Mesenchymal stem cell (in vitro differentiated cells and primary cell): Measurements from ENCODE around the gene PGLYRP2.

ENCODE experiments used
- DNase-seq: peaks from one replicate; pipeline ENCODE4 v3.0.0-alpha.2; 2013
- H2AFZ ChIP-seq: one replicate; pipeline ENCODE4 v1.6.1; 2013; ENCODE audit warnings: low read depth, mild to moderate bottlenecking, control low read depth, inconsistent platforms, low read length, moderate library complexity
- H2AK5ac ChIP-seq: 2 replicates; pipeline ENCODE4 v1.6.1; 2013; ENCODE audit warnings: low read length, moderate library complexity, mild to moderate bottlenecking, inconsistent platforms; ENCODE audit not compliant: severe bottlenecking
- H2BK120ac ChIP-seq: one replicate; pipeline ENCODE4 v1.6.1; 2013; ENCODE audit warnings: low read depth, mild to moderate bottlenecking, inconsistent platforms, low read length, moderate library complexity
- H2BK12ac ChIP-seq, 2 experiments: one replicate each; pipeline ENCODE4 v1.6.1; 2013; ENCODE audit warnings: inconsistent platforms in 2 of 2, low read length in 2 of 2, mild to moderate bottlenecking in 2 of 2, moderate library complexity in 2 of 2, control low read depth in 1 of 2
- H2BK15ac ChIP-seq: one replicate; pipeline ENCODE4 v1.6.1; 2013; ENCODE audit warnings: mild to moderate bottlenecking, low read depth, inconsistent platforms; ENCODE audit not compliant: poor library complexity, severe bottlenecking
- H2BK5ac ChIP-seq: 2 replicates; pipeline ENCODE4 v1.6.1; 2013; ENCODE audit warnings: low read depth, mild to moderate bottlenecking, low read length, control low read depth, inconsistent platforms; ENCODE audit not compliant: poor library complexity, severe bottlenecking
- H3K14ac ChIP-seq, 2 experiments: one replicate each; pipeline ENCODE4 v1.6.1; 2013; ENCODE audit warnings: inconsistent platforms in 2 of 2, low read length in 2 of 2, control low read depth in 1 of 2, mild to moderate bottlenecking in 1 of 2, moderate library complexity in 1 of 2
- H3K18ac ChIP-seq, 2 experiments: one replicate each; pipeline ENCODE4 v1.6.1; 2013; ENCODE audit warnings: inconsistent platforms in 2 of 2, low read length in 2 of 2, control low read depth in 1 of 2, low read depth in 1 of 2, mild to moderate bottlenecking in 1 of 2
- H3K23ac ChIP-seq, 2 experiments: one replicate each; pipeline ENCODE4 v1.6.1; 2013; ENCODE audit warnings: inconsistent platforms in 2 of 2, low read length in 2 of 2, mild to moderate bottlenecking in 2 of 2, moderate library complexity in 2 of 2, control low read depth in 1 of 2
- H3K27ac ChIP-seq: 2 replicates; pipeline ENCODE4 v1.5.1; 2013; ENCODE audit warnings: mild to moderate bottlenecking, moderate library complexity, low read length, control low read depth, inconsistent platforms; ENCODE audit not compliant: poor library complexity, severe bottlenecking
- H3K27me3 ChIP-seq, 2 experiments: 2 replicates each; pipeline versions ENCODE4 v1.6.1 to v1.7.0; 2013; ENCODE audit warnings: low read length in 2 of 2, mild to moderate bottlenecking in 2 of 2, moderate library complexity in 2 of 2, control low read depth in 1 of 2, inconsistent platforms in 1 of 2; ENCODE audit not compliant: control insufficient read depth in 1 of 2, insufficient read depth in 1 of 2
- H3K36me3 ChIP-seq, 2 experiments: 2 replicates each; pipeline versions ENCODE4 v1.6.1 to v1.7.0; 2013; ENCODE audit warnings: low read length in 2 of 2, control low read depth in 1 of 2, inconsistent platforms in 1 of 2, low read depth in 1 of 2, mild to moderate bottlenecking in 1 of 2; ENCODE audit not compliant: insufficient read depth in 2 of 2, control insufficient read depth in 1 of 2
- H3K4ac ChIP-seq, 2 experiments: one replicate each; pipeline ENCODE4 v1.6.1; 2013; ENCODE audit warnings: inconsistent platforms in 2 of 2, low read length in 2 of 2, mild to moderate bottlenecking in 2 of 2, moderate library complexity in 2 of 2, control low read depth in 1 of 2, low read depth in 1 of 2
- H3K4me1 ChIP-seq: 2 replicates; pipeline ENCODE4 v1.6.1; 2013; ENCODE audit warnings: low read depth, low read length, control low read depth; ENCODE audit not compliant: control insufficient read depth, insufficient read depth
- H3K4me2 ChIP-seq: 2 replicates; pipeline ENCODE4 v1.6.1; 2013; ENCODE audit warnings: low read length, mild to moderate bottlenecking, inconsistent platforms; ENCODE audit not compliant: poor library complexity, severe bottlenecking
- H3K4me3 ChIP-seq, 2 experiments: 2 replicates each; pipeline versions ENCODE4 v1.5.1 to v1.7.0; 2013; ENCODE audit warnings: low read length in 2 of 2, mild to moderate bottlenecking in 2 of 2, control low read depth in 1 of 2, low read depth in 1 of 2; ENCODE audit not compliant: insufficient read depth in 1 of 2
- H3K79me1 ChIP-seq: replicated peaks from 2 replicates; pipeline ENCODE4 v1.6.1; 2013; ENCODE audit warnings: mild to moderate bottlenecking, control low read depth, low read length, inconsistent platforms; ENCODE audit not compliant: poor library complexity, severe bottlenecking
- H3K9ac ChIP-seq: 2 replicates; pipeline ENCODE4 v1.7.0; 2013; ENCODE audit warnings: mild to moderate bottlenecking, low read length, moderate library complexity
- H3K9me3 ChIP-seq: 2 replicates; pipeline ENCODE4 v1.7.0; 2013; ENCODE audit warnings: mild to moderate bottlenecking, low read length; ENCODE audit not compliant: control insufficient read depth
- H4K8ac ChIP-seq: one replicate; pipeline ENCODE4 v1.6.1; 2013; ENCODE audit warnings: inconsistent platforms, mild to moderate bottlenecking, low read length, moderate library complexity
- H4K91ac ChIP-seq: one replicate; pipeline ENCODE4 v1.6.1; 2013; ENCODE audit warnings: mild to moderate bottlenecking, low read length, inconsistent platforms
- WGBS: methylation state at CpG from one replicate; pipeline ENCODE4 v1.1.7; 2013; ENCODE audit warnings: mixed read lengths; 5-methylcytosine and 5-hydroxymethylcytosine counted together

Gene PGLYRP2

GRCh38 chr19:15442142-15442920 lies 37.0 kb downstream of the PGLYRP2 start:
- Histone ChIP-seq H3K4me2 (no peak overlapping the region), H2BK120ac (no peak overlapping the region), H3K14ac (no peak overlapping the region), H3K4ac (no peak overlapping the region), H2AFZ (no peak overlapping the region), H3K23ac (no peak overlapping the region), H3K27me3 (no peaks in the 10 kb centered on the region), H4K91ac (no peak overlapping the region), H3K9me3 (no peaks in the 10 kb centered on the region), H2BK15ac (no peak overlapping the region), H3K18ac (no peak overlapping the region), H4K8ac (no peak overlapping the region), H3K4me3 (no peak overlapping the region), H3K79me1 (no peaks in the 10 kb centered on the region), H2BK5ac (no peak overlapping the region), H3K36me3 (peaks cover under 1 to 56% of the 10 kb centered on the region in 2 experiments), H2BK12ac (no peak overlapping the region), H2AK5ac (no peak overlapping the region), H3K27ac (no peak overlapping the region), H3K4me1 (peaks cover 2% of the 10 kb centered on the region), H3K9ac (no peak overlapping the region)
- DNase-seq: no peak
- 85% methylated on average over 13 of the region's 13 CpGs for WGBS

- Histone ChIP-seq H3K14ac (no peak overlapping the region), H3K79me1 (no peaks in the 10 kb centered on the region), H2BK12ac (no peak overlapping the region), H3K4me3 (no peak overlapping the region), H4K8ac (no peak overlapping the region), H4K91ac (no peak overlapping the region), H3K9me3 (no peaks in the 10 kb centered on the region), H2AK5ac (no peak overlapping the region), H3K4ac (no peak overlapping the region), H3K36me3 (peaks cover 0 to 51% of the 10 kb centered on the region in 2 experiments), H3K9ac (no peak overlapping the region), H3K23ac (no peak overlapping the region), H3K27me3 (no peaks in the 10 kb centered on the region), H3K27ac (no peak overlapping the region), H2BK5ac (no peak overlapping the region), H2AFZ (no peak overlapping the region), H2BK120ac (no peak overlapping the region), H3K18ac (no peak overlapping the region), H2BK15ac (no peak overlapping the region), H3K4me2 (no peak overlapping the region), H3K4me1 (peaks cover 2% of the 10 kb centered on the region)
- no peak for DNase-seq
- 69% methylated on average over 3 of the region's 3 CpGs for WGBS
These were observed 38.0 kb downstream of the PGLYRP2 start for GRCh38 chr19:15441317-15441716.

GRCh38 chr19:15439821-15440641 lies 39.3 kb downstream of the PGLYRP2 start:
- no peaks in the 10 kb centered on the region for H3K9me3 ChIP-seq
- H3K27me3 ChIP-seq: no peaks in the 10 kb centered on the region
- H3K4me1 ChIP-seq: peaks cover 2% of the 10 kb centered on the region
- no peaks in the 10 kb centered on the region for H3K79me1 ChIP-seq
- no peak overlapping the region for H3K23ac ChIP-seq
- H4K91ac ChIP-seq: no peak overlapping the region
- no peak overlapping the region for H3K18ac ChIP-seq
- H2AK5ac ChIP-seq: no peak overlapping the region
- DNase-seq: no peak
- H4K8ac ChIP-seq: no peak overlapping the region
- H3K4me2 ChIP-seq: no peak overlapping the region
- no peak overlapping the region for H2BK15ac ChIP-seq
- H3K14ac ChIP-seq: no peak overlapping the region
- H3K4me3 ChIP-seq: no peak overlapping the region
- H3K9ac ChIP-seq: no peak overlapping the region
- H3K4ac ChIP-seq: no peak overlapping the region
- H2BK12ac ChIP-seq: no peak overlapping the region
- H2BK120ac ChIP-seq: no peak overlapping the region
- H2BK5ac ChIP-seq: no peak overlapping the region
- no peak overlapping the region for H2AFZ ChIP-seq
- H3K27ac ChIP-seq: no peak overlapping the region
- H3K36me3 ChIP-seq: peaks cover 0 to 38% of the 10 kb centered on the region in 2 experiments
- WGBS: 94% methylated on average over 38 of the region's 38 CpGs

- peaks cover 0 to 32% of the 10 kb centered on the region in 2 experiments for H3K36me3 ChIP-seq
- H4K91ac ChIP-seq: no peak overlapping the region
- no peak overlapping the region for H3K4ac ChIP-seq
- no peak overlapping the region for H2BK120ac ChIP-seq
- H3K4me2 ChIP-seq: no peak overlapping the region
- H3K79me1 ChIP-seq: no peaks in the 10 kb centered on the region
- no peak overlapping the region for H2AFZ ChIP-seq
- H2BK12ac ChIP-seq: no peak overlapping the region
- no peak overlapping the region for H2AK5ac ChIP-seq
- H3K27me3 ChIP-seq: no peaks in the 10 kb centered on the region
- no peak overlapping the region for H4K8ac ChIP-seq
- DNase-seq: no peak
- peaks cover 2% of the 10 kb centered on the region for H3K4me1 ChIP-seq
- H3K4me3 ChIP-seq: no peak overlapping the region
- H2BK15ac ChIP-seq: no peak overlapping the region
- H3K14ac ChIP-seq: no peak overlapping the region
- H3K23ac ChIP-seq: no peak overlapping the region
- no peak overlapping the region for H3K9ac ChIP-seq
- H3K9me3 ChIP-seq: no peaks in the 10 kb centered on the region
- no peak overlapping the region for H3K18ac ChIP-seq
- WGBS: 90% methylated on average over 23 of the region's 25 CpGs
- H2BK5ac ChIP-seq: no peak overlapping the region
- H3K27ac ChIP-seq: no peak overlapping the region
These were observed 40.1 kb downstream of the PGLYRP2 start for GRCh38 chr19:15439078-15439799.
